WTC11 (cell line): ENCODE measurements around the gene FHAD1. TPM values are rescaled to one million over a fixed set of nuclear protein-coding genes. Genes with fewer than 3 reads are reported as not detected.

Experiments used
- ATAC-seq: fragments of 200-7000 bp; cut with Tn5 transposase; 2 replicates; pipeline ENCODE4 v1.10.0; 2021; ENCODE audit warnings: mild to moderate bottlenecking, moderate library complexity
- CTCF ChIA-PET: fragments of 300-600 bp; sonication (Branson Sonifier 250); formaldehyde crosslinking; loops from one replicate; lab custom pipeline; 2021; ENCODE audit warnings: antibody characterized with exemption; lab: Charles Lee
- POLR2A ChIA-PET: fragments of 350-600 bp; sonication (Branson Sonifier 250); formaldehyde crosslinking; loops from one replicate; lab custom pipeline; 2021; ENCODE audit warnings: antibody characterized with exemption; lab: Charles Lee
- DNase-seq: peaks from one replicate; pipeline ENCODE4 v3.0.0; 2021; ENCODE audit warnings: low spot score
- H3K27ac Mint-ChIP-seq: 2 replicates; pipeline ENCODE4 v1.8.0; 2021; ENCODE audit warnings: mixed read lengths
- H3K27me3 Mint-ChIP-seq: 2 replicates; pipeline ENCODE4 v1.8.0; 2021; ENCODE audit warnings: low read depth, mild to moderate bottlenecking, moderate library complexity, mixed read lengths
- H3K36me3 Mint-ChIP-seq: 2 replicates; pipeline ENCODE4 v1.8.0; 2021; ENCODE audit warnings: mixed read lengths
- H3K4me1 Mint-ChIP-seq: 2 replicates; pipeline ENCODE4 v1.8.0; 2022; ENCODE audit warnings: mixed read lengths
- H3K4me3 Mint-ChIP-seq: 2 replicates; pipeline ENCODE4 v1.8.0; 2021; ENCODE audit warnings: mild to moderate bottlenecking, moderate library complexity, mixed read lengths
- H3K9me3 Mint-ChIP-seq: 2 replicates; pipeline ENCODE4 v1.8.0; 2021; ENCODE audit warnings: mixed read lengths
- ATF1 ChIP-seq: sonication (generic); formaldehyde crosslinking; IDR thresholded peaks from 2 replicates; pipeline ENCODE4 v1.8.1; 2023; ENCODE audit warnings: mild to moderate bottlenecking, moderate library complexity, missing genetic modification reagents
- CREB1 ChIP-seq: sonication (generic); formaldehyde crosslinking; IDR thresholded peaks from 2 replicates; pipeline ENCODE4 v1.8.0; 2023; ENCODE audit warnings: mild to moderate bottlenecking, missing genetic modification reagents
- ELF4 ChIP-seq: sonication (generic); formaldehyde crosslinking; IDR thresholded peaks from 2 replicates; pipeline ENCODE4 v1.8.1; 2022; ENCODE audit warnings: low read depth, mild to moderate bottlenecking, moderate library complexity, missing genetic modification reagents
- FOXK1 ChIP-seq: sonication (generic); formaldehyde crosslinking; IDR thresholded peaks from 2 replicates; pipeline ENCODE4 v1.8.0; 2022; ENCODE audit warnings: mild to moderate bottlenecking, moderate library complexity, missing genetic modification reagents
- FOXP1 ChIP-seq: sonication (generic); formaldehyde crosslinking; IDR thresholded peaks from 2 replicates; pipeline ENCODE4 v1.8.0; 2022; ENCODE audit warnings: missing genetic modification reagents, mild to moderate bottlenecking, moderate library complexity, borderline replicate concordance
- GABPB1 ChIP-seq: sonication (generic); formaldehyde crosslinking; IDR thresholded peaks from 2 replicates; pipeline ENCODE4 v1.8.1; 2023; ENCODE audit warnings: mild to moderate bottlenecking, missing genetic modification reagents
- GRHL2 ChIP-seq: fragments of 250-450 bp; sonication (Bioruptor Pico); IDR thresholded peaks from 2 replicates; pipeline ENCODE4 v1.8.0; 2022; ENCODE audit warnings: mild to moderate bottlenecking, moderate library complexity; ENCODE audit not compliant: insufficient replicate concordance, severe bottlenecking
- JAZF1 ChIP-seq: fragments of 250-450 bp; sonication (Bioruptor Pico); IDR thresholded peaks from 2 replicates; pipeline ENCODE4 v1.9.0; 2021; ENCODE audit warnings: moderate library complexity, mild to moderate bottlenecking, inconsistent platforms
- MYBL2 ChIP-seq: sonication (generic); formaldehyde crosslinking; IDR thresholded peaks from 2 replicates; pipeline ENCODE4 v1.8.1; 2023; ENCODE audit warnings: mild to moderate bottlenecking, moderate library complexity, missing genetic modification reagents
- NR2C2 ChIP-seq: sonication (generic); formaldehyde crosslinking; IDR thresholded peaks from 2 replicates; pipeline ENCODE4 v1.8.0; 2022; ENCODE audit warnings: mild to moderate bottlenecking, missing genetic modification reagents
- NR3C1 ChIP-seq: sonication (generic); formaldehyde crosslinking; conservative IDR thresholded peaks from 2 replicates; pipeline ENCODE4 v1.8.1; 2023; ENCODE audit warnings: low read depth, mild to moderate bottlenecking, missing genetic modification reagents
- PRRX2 ChIP-seq: fragments of 250-450 bp; sonication (Bioruptor Pico); IDR thresholded peaks from 2 replicates; pipeline ENCODE4 v1.8.0; 2021; ENCODE audit warnings: mild to moderate bottlenecking
- TP53 ChIP-seq: sonication (generic); formaldehyde crosslinking; IDR thresholded peaks from 2 replicates; pipeline ENCODE4 v1.8.1; 2023; ENCODE audit warnings: mild to moderate bottlenecking, missing genetic modification reagents
- ZBTB21 ChIP-seq: sonication (generic); formaldehyde crosslinking; IDR thresholded peaks from 2 replicates; pipeline ENCODE4 v1.8.1; 2023; ENCODE audit warnings: mild to moderate bottlenecking, missing genetic modification reagents, borderline replicate concordance
- ZNF138 ChIP-seq: sonication (generic); formaldehyde crosslinking; conservative IDR thresholded peaks from 2 replicates; pipeline ENCODE4 v1.8.1; 2022; ENCODE audit warnings: mild to moderate bottlenecking, moderate library complexity, missing genetic modification reagents
- ZNF423 ChIP-seq: fragments of 250-450 bp; sonication (Bioruptor Pico); IDR thresholded peaks from 2 replicates; pipeline ENCODE4 v2.1.2; 2022; ENCODE audit warnings: mild to moderate bottlenecking, moderate library complexity
- total RNA-seq: library from RNA; stranded (reverse); gene quantifications from 3 replicates; pipeline ENCODE4 v1.2.3, GENCODE V29; 2021
- TF ChIP-seq, protein P1 (sequence below): sonication (generic); formaldehyde crosslinking; IDR thresholded peaks from 2 replicates; pipeline ENCODE4 v1.8.1; 2023; ENCODE audit warnings: mild to moderate bottlenecking, missing genetic modification reagents, moderate library complexity
- TF ChIP-seq, protein P2 (sequence below): sonication (generic); formaldehyde crosslinking; IDR thresholded peaks from 2 replicates; pipeline ENCODE4 v1.8.1; 2022; ENCODE audit warnings: mild to moderate bottlenecking, moderate library complexity, missing genetic modification reagents
- TF ChIP-seq, protein P3 (sequence below): sonication (generic); formaldehyde crosslinking; IDR thresholded peaks from 2 replicates; pipeline ENCODE4 v1.8.0; 2022; ENCODE audit warnings: mild to moderate bottlenecking, missing genetic modification reagents
- TF ChIP-seq, protein P4 (sequence below): sonication (generic); formaldehyde crosslinking; IDR thresholded peaks from 2 replicates; pipeline ENCODE4 v1.8.0; 2023; ENCODE audit warnings: missing genetic modification reagents
- TF ChIP-seq, protein P5 (sequence below): sonication (generic); formaldehyde crosslinking; IDR thresholded peaks from 2 replicates; pipeline ENCODE4 v1.8.1; 2023; ENCODE audit warnings: mild to moderate bottlenecking, missing genetic modification reagents
- TF ChIP-seq, protein P6 (sequence below): sonication (generic); formaldehyde crosslinking; IDR thresholded peaks from 2 replicates; pipeline ENCODE4 v1.8.1; 2022; ENCODE audit warnings: missing genetic modification reagents, borderline replicate concordance
- TF ChIP-seq, protein P7 (sequence below): sonication (generic); formaldehyde crosslinking; IDR thresholded peaks from 2 replicates; pipeline ENCODE4 v1.8.1; 2022; ENCODE audit warnings: low read depth, mild to moderate bottlenecking, moderate library complexity, missing genetic modification reagents, borderline replicate concordance
- TF ChIP-seq, protein P8 (sequence below): sonication (generic); formaldehyde crosslinking; IDR thresholded peaks from 2 replicates; pipeline ENCODE4 v1.8.0; 2022; ENCODE audit warnings: mild to moderate bottlenecking, missing genetic modification reagents
- TF ChIP-seq, protein P9 (sequence below): fragments of 250-450 bp; sonication (Bioruptor Pico); IDR thresholded peaks from 2 replicates; pipeline ENCODE4 v1.9.0; 2021; ENCODE audit warnings: mild to moderate bottlenecking
- TF ChIP-seq, protein P10 (sequence below): sonication (generic); formaldehyde crosslinking; IDR thresholded peaks from 2 replicates; pipeline ENCODE4 v1.8.1; 2022; ENCODE audit warnings: low read depth, missing genetic modification reagents, borderline replicate concordance

FHAD1 gene
- total RNA-seq, 1 experiment from 2014 or later = 3.0 TPM

DNA sequence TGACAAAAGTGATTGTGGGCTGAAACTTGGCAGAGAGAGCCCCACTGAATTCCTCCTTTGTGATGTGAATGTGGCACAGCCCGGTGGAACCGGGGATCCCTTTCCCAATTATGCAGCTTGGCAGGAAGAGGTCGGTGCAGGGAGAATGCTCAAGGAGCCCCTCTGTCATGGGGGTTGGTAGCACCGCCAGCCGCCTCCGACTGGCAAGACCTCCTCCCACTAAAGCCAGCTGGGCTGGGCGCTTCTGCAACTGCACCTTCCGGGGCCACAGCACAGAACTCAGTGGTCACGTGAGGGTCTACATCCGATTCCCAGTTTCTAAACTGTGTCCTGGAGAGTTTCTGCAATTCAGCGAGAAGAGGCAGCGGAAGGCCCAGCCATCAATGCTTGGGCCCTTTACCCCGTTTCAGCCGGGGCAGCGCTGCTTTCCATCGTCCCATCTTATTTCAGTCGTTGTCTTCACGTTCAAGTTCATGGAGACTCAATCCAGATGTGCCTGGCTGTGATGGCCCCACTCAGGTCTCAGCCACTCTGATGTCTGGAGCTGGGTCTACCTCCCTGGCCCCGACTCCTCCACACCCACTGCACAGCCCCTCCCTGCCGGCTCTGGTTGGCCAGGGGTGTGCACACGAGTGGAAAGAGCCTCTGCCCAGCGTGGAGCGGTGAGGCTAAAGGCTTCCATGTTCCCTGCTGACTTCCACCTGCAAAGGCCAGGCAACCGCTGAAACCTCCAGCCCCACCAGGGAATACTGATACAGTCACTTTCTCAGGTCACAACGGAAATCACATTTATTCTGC lies 39.8 kb upstream of the FHAD1 start:
- ATAC-seq = peak; percentile 78
- ChIA-PET POLR2A (interaction anchor here (0.6 kb wide), 1 partner anchor 41 kb away, joined by 3 read pairs; no protein-coding TSS in a partner anchor), CTCF (interaction anchor here (0.9 to 3.4 kb wide), 6 partner anchors 9 to 79 kb away, joined by 3 to 27 read pairs (median 5); partner anchors contain the start of gene TMEM51)
- Mint-ChIP-seq H3K27me3 (no peaks in the 10 kb centered on the region), H3K36me3 (no peaks in the 10 kb centered on the region), H3K4me3 (peak overlapping the region; percentile 62), H3K4me1 (peaks cover 59% of the 10 kb centered on the region), H3K9me3 (no peaks in the 10 kb centered on the region), H3K27ac (peak overlapping the region; percentile 98)
- DNase-seq = peak; percentile 63
- no peak for TF ChIP-seq NR2C2 (CRISPR knock-in tag)
- TF ChIP-seq ATF1 = no peak
- TF ChIP-seq, protein P1, sequence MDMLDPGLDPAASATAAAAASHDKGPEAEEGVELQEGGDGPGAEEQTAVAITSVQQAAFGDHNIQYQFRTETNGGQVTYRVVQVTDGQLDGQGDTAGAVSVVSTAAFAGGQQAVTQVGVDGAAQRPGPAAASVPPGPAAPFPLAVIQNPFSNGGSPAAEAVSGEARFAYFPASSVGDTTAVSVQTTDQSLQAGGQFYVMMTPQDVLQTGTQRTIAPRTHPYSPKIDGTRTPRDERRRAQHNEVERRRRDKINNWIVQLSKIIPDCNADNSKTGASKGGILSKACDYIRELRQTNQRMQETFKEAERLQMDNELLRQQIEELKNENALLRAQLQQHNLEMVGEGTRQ (CRISPR knock-in tag) = peak; percentile 94
- TF ChIP-seq, protein P2, sequence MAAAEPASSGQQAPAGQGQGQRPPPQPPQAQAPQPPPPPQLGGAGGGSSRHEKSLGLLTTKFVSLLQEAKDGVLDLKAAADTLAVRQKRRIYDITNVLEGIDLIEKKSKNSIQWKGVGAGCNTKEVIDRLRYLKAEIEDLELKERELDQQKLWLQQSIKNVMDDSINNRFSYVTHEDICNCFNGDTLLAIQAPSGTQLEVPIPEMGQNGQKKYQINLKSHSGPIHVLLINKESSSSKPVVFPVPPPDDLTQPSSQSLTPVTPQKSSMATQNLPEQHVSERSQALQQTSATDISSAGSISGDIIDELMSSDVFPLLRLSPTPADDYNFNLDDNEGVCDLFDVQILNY (CRISPR knock-in tag) = no peak
- TF ChIP-seq MYBL2 (CRISPR knock-in tag) = no peak
- TF ChIP-seq ZNF138 (CRISPR knock-in tag) = no peak
- TF ChIP-seq, protein P3, sequence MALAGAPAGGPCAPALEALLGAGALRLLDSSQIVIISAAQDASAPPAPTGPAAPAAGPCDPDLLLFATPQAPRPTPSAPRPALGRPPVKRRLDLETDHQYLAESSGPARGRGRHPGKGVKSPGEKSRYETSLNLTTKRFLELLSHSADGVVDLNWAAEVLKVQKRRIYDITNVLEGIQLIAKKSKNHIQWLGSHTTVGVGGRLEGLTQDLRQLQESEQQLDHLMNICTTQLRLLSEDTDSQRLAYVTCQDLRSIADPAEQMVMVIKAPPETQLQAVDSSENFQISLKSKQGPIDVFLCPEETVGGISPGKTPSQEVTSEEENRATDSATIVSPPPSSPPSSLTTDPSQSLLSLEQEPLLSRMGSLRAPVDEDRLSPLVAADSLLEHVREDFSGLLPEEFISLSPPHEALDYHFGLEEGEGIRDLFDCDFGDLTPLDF (CRISPR knock-in tag) = 0 out of 2 replicates have a peak, but pooled peaks have one; percentile 3
- TF ChIP-seq NR3C1 (CRISPR knock-in tag) = no peak
- TF ChIP-seq ELF4 (CRISPR knock-in tag) = no peak
- TF ChIP-seq, protein P4, sequence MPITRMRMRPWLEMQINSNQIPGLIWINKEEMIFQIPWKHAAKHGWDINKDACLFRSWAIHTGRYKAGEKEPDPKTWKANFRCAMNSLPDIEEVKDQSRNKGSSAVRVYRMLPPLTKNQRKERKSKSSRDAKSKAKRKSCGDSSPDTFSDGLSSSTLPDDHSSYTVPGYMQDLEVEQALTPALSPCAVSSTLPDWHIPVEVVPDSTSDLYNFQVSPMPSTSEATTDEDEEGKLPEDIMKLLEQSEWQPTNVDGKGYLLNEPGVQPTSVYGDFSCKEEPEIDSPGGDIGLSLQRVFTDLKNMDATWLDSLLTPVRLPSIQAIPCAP (CRISPR knock-in tag) = no peak; the same call in 1 of the 2 replicates
- TF ChIP-seq, protein P5, sequence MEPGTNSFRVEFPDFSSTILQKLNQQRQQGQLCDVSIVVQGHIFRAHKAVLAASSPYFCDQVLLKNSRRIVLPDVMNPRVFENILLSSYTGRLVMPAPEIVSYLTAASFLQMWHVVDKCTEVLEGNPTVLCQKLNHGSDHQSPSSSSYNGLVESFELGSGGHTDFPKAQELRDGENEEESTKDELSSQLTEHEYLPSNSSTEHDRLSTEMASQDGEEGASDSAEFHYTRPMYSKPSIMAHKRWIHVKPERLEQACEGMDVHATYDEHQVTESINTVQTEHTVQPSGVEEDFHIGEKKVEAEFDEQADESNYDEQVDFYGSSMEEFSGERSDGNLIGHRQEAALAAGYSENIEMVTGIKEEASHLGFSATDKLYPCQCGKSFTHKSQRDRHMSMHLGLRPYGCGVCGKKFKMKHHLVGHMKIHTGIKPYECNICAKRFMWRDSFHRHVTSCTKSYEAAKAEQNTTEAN = 0 out of 2 replicates have a peak, but pooled peaks have one; percentile 51
- TF ChIP-seq, protein P6, sequence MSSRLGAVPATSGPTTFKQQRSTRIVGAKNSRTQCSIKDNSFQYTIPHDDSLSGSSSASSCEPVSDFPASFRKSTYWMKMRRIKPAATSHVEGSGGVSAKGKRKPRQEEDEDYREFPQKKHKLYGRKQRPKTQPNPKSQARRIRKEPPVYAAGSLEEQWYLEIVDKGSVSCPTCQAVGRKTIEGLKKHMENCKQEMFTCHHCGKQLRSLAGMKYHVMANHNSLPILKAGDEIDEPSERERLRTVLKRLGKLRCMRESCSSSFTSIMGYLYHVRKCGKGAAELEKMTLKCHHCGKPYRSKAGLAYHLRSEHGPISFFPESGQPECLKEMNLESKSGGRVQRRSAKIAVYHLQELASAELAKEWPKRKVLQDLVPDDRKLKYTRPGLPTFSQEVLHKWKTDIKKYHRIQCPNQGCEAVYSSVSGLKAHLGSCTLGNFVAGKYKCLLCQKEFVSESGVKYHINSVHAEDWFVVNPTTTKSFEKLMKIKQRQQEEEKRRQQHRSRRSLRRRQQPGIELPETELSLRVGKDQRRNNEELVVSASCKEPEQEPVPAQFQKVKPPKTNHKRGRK = no peak
- TF ChIP-seq, protein P7, sequence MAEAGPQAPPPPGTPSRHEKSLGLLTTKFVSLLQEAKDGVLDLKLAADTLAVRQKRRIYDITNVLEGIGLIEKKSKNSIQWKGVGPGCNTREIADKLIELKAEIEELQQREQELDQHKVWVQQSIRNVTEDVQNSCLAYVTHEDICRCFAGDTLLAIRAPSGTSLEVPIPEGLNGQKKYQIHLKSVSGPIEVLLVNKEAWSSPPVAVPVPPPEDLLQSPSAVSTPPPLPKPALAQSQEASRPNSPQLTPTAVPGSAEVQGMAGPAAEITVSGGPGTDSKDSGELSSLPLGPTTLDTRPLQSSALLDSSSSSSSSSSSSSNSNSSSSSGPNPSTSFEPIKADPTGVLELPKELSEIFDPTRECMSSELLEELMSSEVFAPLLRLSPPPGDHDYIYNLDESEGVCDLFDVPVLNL (CRISPR knock-in tag) = no peak
- TF ChIP-seq FOXP1 (CRISPR knock-in tag) = 0 out of 2 replicates have a peak, but pooled peaks have one; percentile 48
- TF ChIP-seq GABPB1 (CRISPR knock-in tag) = no peak
- TF ChIP-seq JAZF1 = no peak
- TF ChIP-seq, protein P8, sequence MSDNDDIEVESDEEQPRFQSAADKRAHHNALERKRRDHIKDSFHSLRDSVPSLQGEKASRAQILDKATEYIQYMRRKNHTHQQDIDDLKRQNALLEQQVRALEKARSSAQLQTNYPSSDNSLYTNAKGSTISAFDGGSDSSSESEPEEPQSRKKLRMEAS (CRISPR knock-in tag) = peak; percentile 55
- TF ChIP-seq, protein P9, sequence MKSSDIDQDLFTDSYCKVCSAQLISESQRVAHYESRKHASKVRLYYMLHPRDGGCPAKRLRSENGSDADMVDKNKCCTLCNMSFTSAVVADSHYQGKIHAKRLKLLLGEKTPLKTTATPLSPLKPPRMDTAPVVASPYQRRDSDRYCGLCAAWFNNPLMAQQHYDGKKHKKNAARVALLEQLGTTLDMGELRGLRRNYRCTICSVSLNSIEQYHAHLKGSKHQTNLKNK (CRISPR knock-in tag) = no peak
- no peak for TF ChIP-seq GRHL2
- TF ChIP-seq, protein P10, sequence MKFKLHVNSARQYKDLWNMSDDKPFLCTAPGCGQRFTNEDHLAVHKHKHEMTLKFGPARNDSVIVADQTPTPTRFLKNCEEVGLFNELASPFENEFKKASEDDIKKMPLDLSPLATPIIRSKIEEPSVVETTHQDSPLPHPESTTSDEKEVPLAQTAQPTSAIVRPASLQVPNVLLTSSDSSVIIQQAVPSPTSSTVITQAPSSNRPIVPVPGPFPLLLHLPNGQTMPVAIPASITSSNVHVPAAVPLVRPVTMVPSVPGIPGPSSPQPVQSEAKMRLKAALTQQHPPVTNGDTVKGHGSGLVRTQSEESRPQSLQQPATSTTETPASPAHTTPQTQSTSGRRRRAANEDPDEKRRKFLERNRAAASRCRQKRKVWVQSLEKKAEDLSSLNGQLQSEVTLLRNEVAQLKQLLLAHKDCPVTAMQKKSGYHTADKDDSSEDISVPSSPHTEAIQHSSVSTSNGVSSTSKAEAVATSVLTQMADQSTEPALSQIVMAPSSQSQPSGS (CRISPR knock-in tag) = no peak
- TF ChIP-seq PRRX2 = no peak
- no peak for TF ChIP-seq ZBTB21
- TF ChIP-seq FOXK1 (CRISPR knock-in tag) = no peak
- TF ChIP-seq ZNF423 (CRISPR knock-in tag) = peak; percentile 16; the same call in 1 of the 2 replicates
- TF ChIP-seq CREB1 = 0 out of 2 replicates have a peak, but pooled peaks have one; percentile 25
- TF ChIP-seq TP53 (CRISPR knock-in tag) = no peak
